COLO668 (cell line): ENCODE results near the gene DPEP2.
A peak's percentile ranks its signal among the peaks of the same experiment; 100 is the strongest.
"Not testable (repeated sequence)": the region's sequence is repeated elsewhere in the genome, so short reads cannot be mapped to it uniquely, and the experiment has no call there.

ENCODE experiments used
- DNase-seq: peaks from one replicate; lab custom pipeline; 2025; ENCODE audit not compliant: unreplicated experiment; lab: John Stamatoyannopoulos, UW

The DPEP2 gene

DNA sequence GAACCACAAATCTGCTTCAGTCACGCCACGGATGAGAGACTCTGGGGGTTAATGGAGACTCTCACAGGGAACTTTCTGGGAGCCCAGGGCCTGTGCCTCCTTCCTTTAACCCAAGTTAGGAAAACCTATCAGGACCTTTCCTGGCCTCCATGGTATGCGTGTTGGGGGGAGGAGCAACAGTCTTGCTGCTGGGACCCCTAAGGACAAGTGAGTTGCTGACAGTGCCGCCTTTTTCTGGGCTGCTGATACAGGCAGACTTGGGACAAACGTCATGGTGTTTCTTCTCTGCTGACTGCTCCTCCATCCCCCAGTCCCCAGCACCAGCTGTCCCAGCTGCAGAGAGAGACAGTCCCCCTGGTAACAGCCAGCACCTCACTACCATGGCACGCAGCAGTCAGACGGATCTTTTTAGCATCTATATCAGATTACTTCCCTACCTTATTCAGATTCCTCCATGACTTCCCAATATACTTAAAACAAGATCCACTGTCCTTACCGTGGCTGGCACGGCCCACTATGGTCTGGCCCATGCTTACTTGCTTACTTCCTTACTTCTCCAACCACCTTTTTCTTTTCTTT lies 10.0 kb upstream of the DPEP2 start:
- no peak for DNase-seq

DNA sequence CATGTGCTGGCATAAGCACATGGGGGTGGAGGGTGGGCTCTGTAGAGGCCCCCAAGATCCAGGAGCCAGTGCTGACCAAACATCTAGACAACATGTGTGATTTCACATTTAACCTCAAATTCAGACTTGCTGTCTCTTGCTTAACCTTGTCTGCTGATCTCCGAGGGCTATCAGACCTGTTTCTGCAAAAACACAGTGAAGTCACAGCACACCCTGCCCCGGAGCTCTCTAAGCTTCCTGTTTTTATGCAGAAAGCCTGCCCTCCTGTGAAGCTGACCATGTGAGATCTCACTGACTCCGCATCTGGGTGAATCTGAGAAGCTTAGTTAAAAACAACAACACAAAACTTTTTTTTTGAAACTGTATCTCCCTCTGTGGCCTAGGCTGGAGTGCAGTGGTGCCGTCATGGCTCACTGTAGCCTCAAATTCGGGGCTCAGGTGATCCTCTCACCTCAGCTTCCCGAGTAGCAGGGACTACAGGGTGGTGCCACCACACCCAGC lies 6.6 kb upstream of the DPEP2 start:
- no peak for DNase-seq

DNA sequence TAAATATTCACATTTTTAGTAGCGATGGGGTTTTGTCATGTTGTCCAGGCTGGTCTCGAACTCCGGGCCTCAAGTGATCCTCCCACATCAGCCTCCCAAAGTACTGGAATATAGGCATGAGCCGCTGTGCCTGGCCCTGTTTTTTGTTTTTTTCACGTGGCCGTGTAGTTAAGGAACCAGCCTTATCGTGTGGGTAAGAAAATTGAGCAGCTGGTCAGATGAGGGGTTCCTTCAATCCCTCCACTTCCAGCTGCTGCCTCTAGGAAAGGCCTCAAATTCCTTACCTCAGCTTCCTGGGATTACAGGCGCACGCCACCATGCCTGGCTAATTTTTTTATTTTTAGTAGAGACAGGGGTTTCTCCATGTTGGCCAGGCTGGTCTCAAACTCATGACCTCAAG lies 5.9 kb upstream of the DPEP2 start:
- no peak for DNase-seq

DNA sequence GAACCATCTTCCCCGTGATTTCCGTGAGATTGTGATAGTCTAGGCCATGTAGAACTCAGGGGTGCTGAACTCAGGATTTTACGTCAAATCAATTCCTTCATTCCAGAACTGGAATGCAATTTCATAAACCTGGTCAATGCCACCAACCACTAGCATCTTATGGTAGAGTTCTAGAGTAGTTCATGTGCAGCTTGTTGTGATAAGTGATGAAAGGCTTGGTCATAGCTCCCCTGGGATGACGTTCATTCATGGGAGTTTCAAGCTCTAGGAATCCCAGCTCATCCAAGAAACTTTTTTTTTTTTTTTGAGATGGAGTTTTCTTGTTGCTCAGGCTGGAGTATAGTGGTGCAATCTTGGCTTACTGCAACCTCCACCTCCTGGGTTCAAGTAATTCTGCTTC lies 3.7 kb upstream of the DPEP2 start:
- no peak for DNase-seq

DNA sequence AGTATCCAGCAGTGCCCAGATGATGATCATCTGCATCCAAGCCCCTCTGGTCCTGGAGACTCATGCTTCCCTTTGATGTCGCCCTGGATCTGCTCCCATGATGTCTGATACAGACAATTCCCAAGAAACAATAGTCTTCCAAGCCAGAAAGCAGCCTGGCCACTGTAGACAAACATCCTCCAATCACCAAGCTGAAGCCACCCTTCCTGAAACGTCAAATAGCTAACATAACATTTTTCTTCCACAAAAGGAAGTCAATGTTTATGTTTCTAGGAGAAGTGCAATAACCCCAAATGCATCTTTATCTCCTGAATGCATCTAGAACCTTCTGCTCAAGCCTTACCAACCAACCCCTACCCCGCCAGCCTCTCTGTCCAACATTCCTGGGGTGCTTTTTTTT lies 1.2 kb upstream of the DPEP2 start:
- no peak for DNase-seq

DNA sequence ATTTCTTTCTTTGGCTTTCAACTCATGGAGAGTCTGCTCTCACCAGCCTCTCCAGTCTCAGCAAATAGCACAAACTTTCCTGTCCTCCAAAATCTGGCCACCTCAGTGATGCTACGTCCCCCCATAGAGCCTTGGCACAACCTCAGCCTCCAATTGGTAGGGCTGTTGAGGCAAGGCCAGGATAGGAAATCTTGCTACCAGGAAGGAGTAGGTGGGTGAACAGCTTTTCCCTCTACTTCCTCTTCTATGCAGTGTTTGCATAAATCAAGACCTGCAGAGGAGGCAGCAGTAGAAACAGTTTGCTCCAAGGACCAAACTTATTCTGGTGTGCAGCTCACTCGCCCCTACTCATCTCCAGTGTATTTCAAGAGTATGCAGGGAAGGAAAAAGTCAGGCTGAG lies 701 bp upstream of the DPEP2 start:
- no peak for DNase-seq

DNA sequence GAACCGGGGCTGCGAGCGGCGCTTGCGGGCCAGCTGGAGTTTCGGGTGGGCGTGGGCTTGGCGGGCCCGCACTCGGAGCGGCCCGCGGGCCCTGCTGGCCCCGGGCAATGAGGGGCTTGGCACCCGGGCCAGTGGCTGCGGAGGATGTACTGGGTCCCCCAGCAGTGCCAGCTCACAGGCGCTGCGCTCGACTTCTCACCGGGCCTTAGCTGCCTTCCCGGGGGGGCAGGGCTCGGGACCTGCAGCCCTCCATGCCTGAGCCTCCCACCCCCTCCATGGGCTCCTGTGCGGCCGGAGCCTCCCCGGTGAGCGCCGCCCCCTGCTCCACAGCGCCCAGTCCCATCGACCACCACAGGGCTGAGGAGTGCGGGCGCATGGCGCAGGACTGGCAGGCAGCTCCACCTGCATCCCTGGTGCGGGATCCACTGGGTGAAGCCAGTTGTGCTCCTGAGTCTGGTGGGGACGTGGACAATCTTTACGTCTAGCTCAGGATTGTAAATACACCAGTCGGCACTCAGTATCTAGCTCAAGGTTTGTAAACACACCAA lies 979 bp downstream of the DPEP2 start:
- not testable (repeated sequence) for DNase-seq

DNA sequence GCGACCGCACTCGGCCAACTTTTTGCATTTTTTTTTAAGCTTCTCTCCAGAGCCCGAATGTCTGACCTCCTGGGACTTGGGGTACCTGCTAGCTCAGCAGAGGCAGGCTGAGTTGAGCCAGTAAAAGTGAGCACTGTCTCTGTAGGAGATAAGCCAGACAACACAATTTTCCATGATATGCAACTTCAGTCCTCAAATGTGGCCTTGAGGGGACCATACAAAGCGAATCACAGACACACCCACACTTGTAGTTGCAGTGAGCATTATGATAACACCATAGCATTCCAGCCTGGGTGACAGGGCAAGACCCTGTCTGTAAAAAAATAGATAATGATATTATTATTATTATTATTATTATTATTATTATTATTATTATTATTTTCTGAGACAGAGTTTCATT lies 2.6 kb downstream of the DPEP2 start:
- no peak for DNase-seq

DNA sequence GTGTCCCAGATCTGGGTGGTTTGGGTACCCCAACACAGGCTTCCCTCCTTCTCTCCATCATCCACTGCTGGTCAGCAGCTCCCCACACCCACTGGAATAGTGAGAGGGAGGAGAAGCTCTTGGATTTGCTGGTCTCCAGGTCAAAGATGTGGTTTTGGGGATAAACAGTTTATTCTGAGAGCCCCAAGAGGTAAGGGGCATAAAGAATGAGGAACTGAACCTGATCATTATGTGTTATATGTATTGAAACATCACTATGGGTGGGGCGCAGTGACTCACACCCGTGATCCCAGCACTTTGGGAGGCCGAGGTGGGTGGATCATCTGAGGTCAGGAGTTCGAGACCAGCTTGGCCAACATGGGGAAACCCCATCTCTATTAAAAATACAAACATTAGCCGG lies 3.9 kb downstream of the DPEP2 start:
- no peak for DNase-seq

DNA sequence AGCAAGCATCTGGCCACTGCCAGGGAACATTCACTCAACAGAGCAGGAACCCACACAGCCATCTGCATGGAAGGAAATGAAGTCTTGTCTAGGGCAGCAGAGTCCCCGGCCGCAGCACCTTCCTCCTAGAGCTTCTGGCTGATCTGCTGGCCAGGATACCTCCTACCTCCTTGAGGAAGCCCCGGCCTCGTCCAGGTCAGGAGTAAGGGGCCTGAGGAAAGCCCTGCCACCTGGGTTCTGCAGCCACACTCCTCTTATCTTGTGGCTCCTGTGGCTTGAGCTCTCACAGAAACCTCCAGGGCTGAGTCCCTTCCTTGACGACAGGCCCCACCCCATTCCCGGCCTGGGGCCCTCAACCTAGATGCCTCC lies 5.3 kb downstream of the DPEP2 start:
- not testable (repeated sequence) for DNase-seq

DNA sequence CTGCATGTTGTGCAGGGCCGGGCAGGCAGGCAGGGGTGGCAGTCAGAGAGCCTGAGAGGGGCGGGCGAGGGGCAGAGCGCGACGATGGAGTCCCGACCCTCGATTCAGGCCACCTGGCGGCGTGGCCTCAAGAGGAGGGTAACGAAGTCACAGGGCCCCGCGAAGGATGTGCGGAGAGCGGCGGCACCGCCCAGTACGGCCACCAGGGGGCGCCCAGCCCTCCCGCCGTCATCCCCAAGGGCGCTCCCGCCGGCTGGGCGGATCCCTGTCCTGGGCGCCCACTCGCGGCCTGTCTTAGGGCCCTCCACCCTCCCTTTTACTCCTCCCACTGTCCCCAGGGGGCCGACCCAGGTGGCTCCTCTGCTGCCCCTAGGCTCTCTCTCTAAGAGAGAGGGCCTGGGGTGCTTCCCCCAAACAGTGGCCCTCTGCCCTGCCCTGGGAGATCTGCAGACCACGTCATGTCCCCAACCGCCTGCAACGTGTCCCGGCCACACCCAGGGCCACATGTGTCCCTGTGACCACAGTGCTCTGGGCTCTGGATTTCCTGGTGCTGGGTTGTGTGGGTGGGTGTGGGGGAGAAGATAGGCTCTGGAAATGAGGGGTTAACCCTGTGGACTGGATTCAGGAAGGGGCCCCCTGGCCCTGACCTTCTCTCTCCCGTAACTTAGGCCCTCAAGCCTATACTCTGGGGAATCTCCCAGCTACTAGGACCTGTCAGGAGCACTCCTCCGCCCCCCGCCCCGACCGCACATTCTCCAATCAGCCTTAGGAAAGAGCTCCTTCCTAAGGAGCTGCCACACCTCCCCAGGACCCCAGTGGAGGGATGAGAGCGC lies 5.9 kb downstream of the DPEP2 start:
- peak; percentile 81 for DNase-seq

DNA sequence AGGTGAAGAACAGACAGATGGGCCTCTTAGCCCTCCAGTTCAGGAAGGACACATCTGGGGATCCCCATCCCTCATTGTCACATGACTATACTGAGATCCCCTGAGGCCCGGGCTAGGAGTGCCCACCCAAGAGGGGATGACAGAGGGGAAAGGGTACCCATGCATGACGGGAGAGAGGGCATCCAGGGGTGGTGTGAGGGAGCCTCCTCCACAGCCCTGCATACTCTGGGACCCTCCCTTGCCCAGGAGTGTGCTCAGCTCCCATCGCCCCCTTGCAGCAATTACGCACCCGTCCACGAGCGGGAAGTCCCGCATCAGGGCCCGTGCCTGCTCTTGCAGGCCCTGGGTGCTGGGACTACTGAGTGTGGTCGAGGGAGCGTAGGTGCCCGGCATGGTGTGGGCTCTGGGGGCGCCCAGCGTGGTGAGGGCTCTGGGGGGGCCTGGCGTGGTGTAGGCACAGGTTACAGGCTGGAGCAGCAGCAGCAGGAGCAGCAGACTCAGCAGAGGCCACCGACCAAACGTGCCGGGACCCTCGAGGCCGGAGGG lies 6.5 kb downstream of the DPEP2 start:
- DNase-seq = no peak

DNA sequence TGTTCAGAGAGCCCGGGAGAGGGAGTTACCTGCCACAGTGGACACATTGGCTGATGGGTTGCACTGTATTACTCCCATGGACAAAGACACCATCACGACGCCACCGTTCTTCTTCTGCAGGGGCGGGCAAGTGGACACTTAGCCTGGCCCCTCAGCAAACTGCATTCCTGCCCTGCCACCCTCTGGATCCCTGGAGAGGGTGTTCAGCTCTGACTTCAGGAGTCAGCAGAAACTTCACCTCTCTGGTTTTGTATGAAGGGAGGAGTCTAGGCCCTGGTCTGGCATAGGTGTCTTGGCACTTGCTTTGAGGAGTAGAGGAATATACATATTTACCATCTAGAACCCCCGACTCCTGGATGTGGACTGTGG lies 9.3 kb downstream of the DPEP2 start:
- no peak for DNase-seq

DNA sequence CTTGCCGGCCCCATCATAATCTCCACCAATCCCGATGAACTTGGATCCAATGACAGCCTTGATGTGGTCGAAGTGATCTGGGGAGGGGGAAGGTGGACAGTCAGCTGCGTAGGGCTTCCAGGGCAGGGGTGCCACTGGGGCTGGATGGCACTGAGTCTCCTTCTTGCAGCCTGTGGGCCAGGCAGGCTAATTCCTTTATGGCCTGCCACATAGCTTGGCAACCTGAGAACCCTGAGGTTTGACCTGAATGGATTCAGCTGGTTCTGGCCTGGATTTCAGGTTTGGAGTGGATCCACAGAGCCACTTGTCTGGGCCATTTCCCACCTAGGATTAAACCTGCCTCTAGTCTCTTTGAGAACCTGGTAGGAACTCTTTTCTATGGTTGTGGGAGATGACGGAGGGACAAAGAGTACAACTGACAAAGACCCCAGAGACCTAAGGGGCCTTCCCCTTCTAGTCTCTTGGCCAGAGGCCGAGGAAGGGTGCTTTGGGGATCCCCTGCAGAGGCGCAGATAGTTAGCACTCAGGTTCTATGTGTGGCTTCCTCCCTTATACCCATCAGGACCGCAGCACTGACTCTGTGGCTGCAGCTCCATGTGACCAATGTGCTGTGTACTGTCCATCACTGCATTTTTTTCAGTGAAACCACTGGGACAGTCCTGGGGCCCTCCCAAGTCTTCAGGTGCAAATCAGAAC lies 9.8 kb downstream of the DPEP2 start:
- DNase-seq = no peak

DNA sequence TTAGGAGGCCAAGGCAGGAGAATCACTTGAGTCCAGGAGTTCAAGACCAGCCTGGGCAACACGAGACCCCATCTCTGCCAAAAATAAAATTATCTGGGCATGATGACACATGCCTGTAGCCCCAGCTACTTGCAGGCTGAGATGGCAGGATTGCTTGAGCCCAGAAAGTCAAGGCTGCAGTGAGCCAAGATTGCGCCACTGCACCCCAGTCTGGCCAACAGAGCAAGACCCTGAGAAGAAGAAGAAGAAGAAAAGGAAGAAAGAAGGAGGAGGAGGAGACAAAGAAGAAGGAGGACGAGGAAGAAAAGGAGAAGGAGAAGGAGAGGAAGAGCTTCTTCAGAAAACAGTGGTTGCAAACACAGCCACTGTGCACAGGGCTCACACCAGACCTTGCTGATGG lies 10.6 kb downstream of the DPEP2 start:
- DNase-seq = no peak

DNA sequence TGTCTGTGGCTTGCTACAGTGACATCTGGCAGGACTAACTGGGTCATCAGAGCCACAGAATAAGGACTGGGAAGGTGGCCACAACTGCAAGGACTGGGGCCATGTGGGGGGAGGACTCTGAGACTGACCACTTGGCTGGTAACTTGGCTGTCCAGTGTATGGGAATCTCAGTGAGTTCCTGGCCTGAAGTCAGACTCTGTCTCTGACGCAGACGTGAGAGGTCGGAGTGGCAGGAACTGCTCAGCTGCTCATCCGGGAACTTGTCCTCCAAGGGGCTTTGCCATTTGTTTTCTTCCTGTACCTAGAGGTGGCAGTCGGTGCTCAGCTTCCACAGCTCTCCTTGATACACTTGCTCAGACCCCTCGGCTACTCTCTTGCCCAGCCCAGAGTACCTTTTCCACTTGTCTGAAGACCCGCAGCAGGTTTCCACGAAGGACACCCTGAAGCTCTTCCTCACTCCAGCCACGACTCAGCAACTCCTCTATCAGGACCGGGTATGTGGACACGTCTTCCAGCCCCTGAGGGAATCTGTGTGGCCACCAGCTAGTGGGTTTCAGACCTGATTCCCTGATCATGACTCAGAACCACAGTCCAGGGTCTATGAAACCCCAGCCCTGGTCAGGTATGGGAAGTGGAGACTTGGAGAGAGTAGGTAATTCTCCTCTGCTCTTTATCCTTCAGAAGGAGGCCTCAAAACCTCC lies 11.7 kb downstream of the DPEP2 start:
- no peak for DNase-seq

DNA sequence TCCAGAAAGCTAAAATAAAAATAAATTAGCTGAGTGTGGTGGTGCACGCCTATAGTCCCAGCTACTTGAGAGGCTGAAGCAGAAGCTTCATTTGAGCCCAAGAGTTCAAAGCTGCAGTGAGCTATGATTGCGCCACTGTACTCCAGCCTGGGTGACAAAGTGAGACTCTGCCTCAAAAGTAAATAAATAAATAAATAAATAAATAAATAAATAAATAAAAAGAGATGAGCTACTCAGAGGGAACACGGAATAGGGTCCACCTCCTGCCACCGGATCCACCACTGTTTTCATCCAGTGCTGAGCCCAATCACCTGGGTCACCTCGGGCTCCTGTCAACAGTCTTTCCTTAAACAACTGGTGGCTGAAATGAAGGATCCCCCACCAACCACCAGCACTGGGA lies 12.3 kb downstream of the DPEP2 start:
- DNase-seq = no peak

DNA sequence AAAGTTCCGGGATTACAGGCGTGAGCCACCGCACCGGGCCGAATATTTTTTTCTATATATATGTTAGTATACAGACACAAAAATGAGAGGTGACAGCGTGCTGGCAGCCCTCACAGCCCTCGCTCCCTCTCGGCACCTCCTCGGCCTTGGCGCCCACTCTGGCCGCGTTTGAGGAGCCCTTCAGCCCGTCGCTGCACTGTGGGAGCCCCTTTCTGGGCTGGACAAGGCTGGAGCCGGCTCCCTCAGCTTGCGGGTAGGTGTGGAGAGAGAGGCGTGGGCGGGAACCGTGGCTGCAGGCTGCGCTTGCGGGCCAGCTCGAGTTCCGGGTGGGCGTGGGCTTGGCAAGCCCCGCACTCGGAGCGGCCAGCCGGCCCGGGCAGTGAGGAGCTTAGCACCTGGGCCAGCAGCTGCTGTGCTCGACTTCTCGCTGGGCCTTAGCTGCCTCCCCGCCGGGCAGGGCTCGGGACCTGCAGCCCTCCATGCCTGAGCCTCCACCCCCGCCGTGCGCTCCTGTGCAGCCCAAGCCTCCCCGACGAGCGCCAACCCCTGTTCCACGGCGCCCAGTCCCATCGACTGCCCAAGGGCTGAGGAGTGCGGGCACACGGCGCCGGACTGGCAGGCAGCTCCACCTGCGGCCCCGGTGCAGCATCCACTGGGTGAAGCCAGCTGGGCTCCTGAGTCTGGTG lies 17.1 kb downstream of the DPEP2 start:
- DNase-seq = no peak

DNA sequence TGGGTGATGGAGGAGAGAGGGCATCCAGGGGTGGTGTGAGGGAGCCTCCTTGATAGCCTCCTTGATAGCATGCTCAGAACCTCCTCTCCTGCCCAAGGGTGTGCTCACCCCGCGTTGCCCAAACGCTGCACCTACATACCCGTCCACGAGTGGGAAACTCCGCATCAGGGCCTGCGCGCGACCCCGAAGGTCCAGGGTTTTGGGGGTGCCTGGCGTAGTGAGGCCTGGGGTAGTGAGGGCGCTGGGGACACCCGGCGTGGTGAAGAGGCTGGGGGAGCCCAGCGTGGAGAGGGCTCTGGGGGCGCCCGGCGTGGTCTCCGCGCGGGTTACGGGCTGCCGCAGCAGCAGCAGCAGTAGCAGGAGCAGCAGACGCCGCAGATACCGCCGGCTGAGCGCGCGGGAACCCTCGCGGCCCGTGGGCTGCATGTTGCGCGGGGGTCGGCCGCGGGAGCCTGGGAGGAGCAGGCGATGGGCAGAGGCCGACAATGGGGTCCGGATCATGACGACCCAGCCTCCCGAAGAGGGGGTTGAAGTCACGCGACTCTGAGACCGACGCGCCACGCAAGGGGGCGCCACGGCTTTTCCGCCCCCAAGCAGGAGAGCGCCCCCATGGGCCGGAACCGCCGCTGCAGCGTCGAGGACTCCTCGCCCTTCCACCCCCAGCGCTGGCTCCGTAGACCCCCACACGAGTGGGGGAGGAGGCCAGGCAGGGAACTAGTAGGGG lies 19.2 kb downstream of the DPEP2 start, which contains the start of gene DPEP3:
TSS of gene DPEP3 (minus strand) at position 545 of the 724 bp plus-strand sequence. CDS start at position 426, 119 bp downstream.
- DNase-seq = no peak
